Ishikawa (cell line): ENCODE results near the gene CHIT1.

Source experiments
- CEBPB ChIP-seq: IDR thresholded peaks from 2 replicates; pipeline ENCODE4 v1.6.1; 2012
- CREB1 ChIP-seq: IDR thresholded peaks from 2 replicates; pipeline ENCODE4 v1.6.1; 2012; ENCODE audit warnings: low read depth
- EP300 ChIP-seq: IDR thresholded peaks from 2 replicates; pipeline ENCODE4 v1.6.1; 2012; ENCODE audit warnings: borderline replicate concordance
- NFIC ChIP-seq: IDR thresholded peaks from 2 replicates; pipeline ENCODE4 v1.6.1; 2012
- RAD21 ChIP-seq: IDR thresholded peaks from 2 replicates; pipeline ENCODE4 v1.6.1; 2012; ENCODE audit warnings: low read depth
- TAF1 ChIP-seq: IDR thresholded peaks from 2 replicates; pipeline ENCODE4 v1.6.1; 2012; ENCODE audit warnings: low read depth, mild to moderate bottlenecking
- TCF12 ChIP-seq: IDR thresholded peaks from 2 replicates; pipeline ENCODE4 v1.6.1; 2012; ENCODE audit warnings: low read depth
- ZBTB7A ChIP-seq: IDR thresholded peaks from 2 replicates; pipeline ENCODE4 v1.6.1; 2012; ENCODE audit warnings: low read depth
- TF ChIP-seq, protein P1 (sequence below): IDR thresholded peaks from 2 replicates; pipeline ENCODE4 v1.6.1; 2012; ENCODE audit warnings: low read depth, mild to moderate bottlenecking
- TF ChIP-seq, protein P2 (sequence below): IDR thresholded peaks from 2 replicates; pipeline ENCODE4 v1.6.1; 2012

DNA sequence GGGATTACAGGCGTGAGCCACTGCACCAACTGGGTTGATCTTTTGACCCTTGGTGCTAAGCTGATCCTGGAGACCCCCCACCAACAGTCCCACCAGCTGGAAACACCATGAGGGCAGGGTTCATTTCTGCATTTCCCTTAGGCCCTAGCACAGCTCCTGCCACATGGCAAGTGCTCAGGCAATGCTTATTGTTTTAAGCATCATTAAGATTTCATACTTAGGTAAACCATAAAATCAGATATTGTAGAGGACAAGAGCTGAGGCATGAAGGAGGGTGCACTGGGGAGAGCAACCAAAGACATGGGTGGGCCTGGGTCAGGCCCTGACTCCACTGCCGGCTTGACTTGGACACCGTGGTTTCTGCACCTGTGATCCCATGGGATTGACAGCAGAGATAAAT is 17.7 kb downstream of the CHIT1 start:
- no peak for TF ChIP-seq ZBTB7A
- no peak for TF ChIP-seq NFIC
- no peak for TF ChIP-seq EP300
- TF ChIP-seq, protein P1, sequence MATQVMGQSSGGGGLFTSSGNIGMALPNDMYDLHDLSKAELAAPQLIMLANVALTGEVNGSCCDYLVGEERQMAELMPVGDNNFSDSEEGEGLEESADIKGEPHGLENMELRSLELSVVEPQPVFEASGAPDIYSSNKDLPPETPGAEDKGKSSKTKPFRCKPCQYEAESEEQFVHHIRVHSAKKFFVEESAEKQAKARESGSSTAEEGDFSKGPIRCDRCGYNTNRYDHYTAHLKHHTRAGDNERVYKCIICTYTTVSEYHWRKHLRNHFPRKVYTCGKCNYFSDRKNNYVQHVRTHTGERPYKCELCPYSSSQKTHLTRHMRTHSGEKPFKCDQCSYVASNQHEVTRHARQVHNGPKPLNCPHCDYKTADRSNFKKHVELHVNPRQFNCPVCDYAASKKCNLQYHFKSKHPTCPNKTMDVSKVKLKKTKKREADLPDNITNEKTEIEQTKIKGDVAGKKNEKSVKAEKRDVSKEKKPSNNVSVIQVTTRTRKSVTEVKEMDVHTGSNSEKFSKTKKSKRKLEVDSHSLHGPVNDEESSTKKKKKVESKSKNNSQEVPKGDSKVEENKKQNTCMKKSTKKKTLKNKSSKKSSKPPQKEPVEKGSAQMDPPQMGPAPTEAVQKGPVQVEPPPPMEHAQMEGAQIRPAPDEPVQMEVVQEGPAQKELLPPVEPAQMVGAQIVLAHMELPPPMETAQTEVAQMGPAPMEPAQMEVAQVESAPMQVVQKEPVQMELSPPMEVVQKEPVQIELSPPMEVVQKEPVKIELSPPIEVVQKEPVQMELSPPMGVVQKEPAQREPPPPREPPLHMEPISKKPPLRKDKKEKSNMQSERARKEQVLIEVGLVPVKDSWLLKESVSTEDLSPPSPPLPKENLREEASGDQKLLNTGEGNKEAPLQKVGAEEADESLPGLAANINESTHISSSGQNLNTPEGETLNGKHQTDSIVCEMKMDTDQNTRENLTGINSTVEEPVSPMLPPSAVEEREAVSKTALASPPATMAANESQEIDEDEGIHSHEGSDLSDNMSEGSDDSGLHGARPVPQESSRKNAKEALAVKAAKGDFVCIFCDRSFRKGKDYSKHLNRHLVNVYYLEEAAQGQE, result no peak
- TF ChIP-seq RAD21, result no peak
- TF ChIP-seq, protein P2, sequence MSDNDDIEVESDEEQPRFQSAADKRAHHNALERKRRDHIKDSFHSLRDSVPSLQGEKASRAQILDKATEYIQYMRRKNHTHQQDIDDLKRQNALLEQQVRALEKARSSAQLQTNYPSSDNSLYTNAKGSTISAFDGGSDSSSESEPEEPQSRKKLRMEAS, result no peak
- TF ChIP-seq CREB1, result no peak
- TF ChIP-seq TCF12, result no peak
- TF ChIP-seq CEBPB, result no peak
- no peak for TF ChIP-seq TAF1
